HG03039 (cell line): Measurements from ENCODE around the gene TSEN54.

ENCODE experiments used
- ATAC-seq: cut with Tn5 transposase; IDR thresholded peaks from one replicate; pipeline ENCODE4 v1.9.1; 2021; ENCODE audit warnings: mild to moderate bottlenecking, moderate library complexity; ENCODE audit not compliant: unreplicated experiment

The TSEN54 gene

GRCh38 chr17:75488693-75489510 lies 27.4 kb upstream of the TSEN54 start:
- no peak for ATAC-seq

- ATAC-seq, result no peak
These were observed 26.8 kb upstream of the TSEN54 start for GRCh38 chr17:75489511-75489955.

- no peak for ATAC-seq
These were observed 26.1 kb upstream of the TSEN54 start for GRCh38 chr17:75490173-75490743.

GRCh38 chr17:75490953-75491649 lies 25.2 kb upstream of the TSEN54 start:
- no peak for ATAC-seq

- ATAC-seq, result no peak
These were observed 24.6 kb upstream of the TSEN54 start for GRCh38 chr17:75491680-75492079.

GRCh38 chr17:75492555-75493168 lies 23.7 kb upstream of the TSEN54 start:
- ATAC-seq, result no peak

GRCh38 chr17:75493476-75494129 lies 22.7 kb upstream of the TSEN54 start:
- ATAC-seq, result no peak

- no peak for ATAC-seq
These were observed 21.9 kb upstream of the TSEN54 start for GRCh38 chr17:75494326-75494877.

GRCh38 chr17:75496005-75496404 lies 20.3 kb upstream of the TSEN54 start:
- no peak for ATAC-seq

- ATAC-seq, result no peak
These were observed 18.1 kb upstream of the TSEN54 start for GRCh38 chr17:75498039-75498725.

- ATAC-seq, result no peak
These were observed 17.6 kb upstream of the TSEN54 start for GRCh38 chr17:75498726-75499213.

GRCh38 chr17:75499313-75500022 lies 16.9 kb upstream of the TSEN54 start:
- ATAC-seq, result no peak

GRCh38 chr17:75500419-75501216 lies 15.7 kb upstream of the TSEN54 start:
- no peak for ATAC-seq

- ATAC-seq, result no peak
These were observed 14.8 kb upstream of the TSEN54 start for GRCh38 chr17:75501378-75502071.

- no peak for ATAC-seq
These were observed 14.1 kb upstream of the TSEN54 start for GRCh38 chr17:75502072-75502720.

GRCh38 chr17:75502721-75503329 lies 13.5 kb upstream of the TSEN54 start:
- ATAC-seq, result no peak
